ENCODE results near the gene MATN3.

DNA sequence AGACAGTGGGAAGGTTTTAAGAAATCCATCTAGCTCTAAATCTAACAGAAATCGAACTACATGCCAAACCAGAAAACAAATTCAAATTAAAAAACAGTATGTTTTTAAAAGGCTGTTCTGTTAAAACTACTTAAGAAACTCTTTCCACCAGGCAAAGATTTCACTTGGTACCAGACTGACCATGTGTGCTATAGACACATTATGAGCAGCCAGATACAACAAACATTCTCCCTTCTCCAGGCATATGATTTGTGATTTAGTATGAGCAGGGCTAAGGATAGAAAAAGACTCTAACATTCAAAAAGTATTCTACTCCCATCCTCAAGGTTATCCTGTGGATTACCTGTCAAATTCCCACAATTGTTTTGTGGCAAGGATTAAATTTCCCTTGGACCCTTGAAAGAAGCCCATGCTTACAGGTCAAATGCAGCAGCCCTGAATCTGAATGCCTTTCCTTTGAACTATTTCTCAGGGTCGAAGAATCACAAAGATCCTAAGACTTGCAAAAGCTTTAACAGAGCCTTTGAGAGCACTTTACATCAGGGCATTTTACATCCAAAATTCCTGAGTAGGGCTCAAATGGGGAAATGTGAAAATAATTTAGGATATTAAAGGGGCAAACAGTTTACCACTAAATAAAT is 68.1 kb downstream of the MATN3 start:
- TF ChIP-seq EZH2phosphoT487 (IDR thresholded peaks at IDR 0.05; ENCODE audit: low read depth) (no peak), CTCF (IDR thresholded peaks at IDR 0.05; ENCODE audit: low read depth, low read length) (no peak)

All from OCI-LY3 (cell line).